ENCODE data around the gene B3GALNT2. TPM values are rescaled to one million over a fixed set of nuclear protein-coding genes. Genes with fewer than 3 reads are reported as not detected.

The B3GALNT2 gene
- total RNA-seq, 1 donor from 2014 or later: 34.0 TPM

DNA sequence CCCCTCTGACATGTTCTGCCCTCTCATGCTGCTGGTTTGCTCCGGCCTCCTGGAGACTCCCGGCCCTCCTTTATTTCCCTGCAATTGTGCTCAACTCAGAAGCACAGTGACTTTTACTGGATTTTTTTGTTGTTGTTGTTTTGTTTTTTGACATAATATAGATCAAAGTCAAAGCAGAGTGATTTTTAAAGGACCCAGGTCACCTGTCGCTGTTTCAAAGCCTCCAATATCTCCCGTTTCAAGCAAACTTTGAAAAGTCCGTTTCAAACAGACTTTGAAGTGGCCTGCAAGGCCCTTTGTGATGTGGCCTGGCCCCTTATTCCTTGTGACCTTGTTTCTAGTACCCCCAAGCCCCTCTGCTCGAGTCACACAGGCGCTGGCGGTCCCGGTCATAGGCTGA is 78.9 kb downstream of the B3GALNT2 start:
- Histone ChIP-seq H3K36me3 (ENCODE audit: control insufficient read depth, insufficient read depth, low read length) (no peaks in the 10 kb centered on the region), H3K27me3 (ENCODE audit: control insufficient read depth, insufficient read depth, low read length) (no peaks in the 10 kb centered on the region), H3K4me3 (ENCODE audit: low read depth, low read length) (no peak overlapping the region)
- no peak for DNase-seq (ENCODE audit: low read depth)
- TF ChIP-seq, protein P1, sequence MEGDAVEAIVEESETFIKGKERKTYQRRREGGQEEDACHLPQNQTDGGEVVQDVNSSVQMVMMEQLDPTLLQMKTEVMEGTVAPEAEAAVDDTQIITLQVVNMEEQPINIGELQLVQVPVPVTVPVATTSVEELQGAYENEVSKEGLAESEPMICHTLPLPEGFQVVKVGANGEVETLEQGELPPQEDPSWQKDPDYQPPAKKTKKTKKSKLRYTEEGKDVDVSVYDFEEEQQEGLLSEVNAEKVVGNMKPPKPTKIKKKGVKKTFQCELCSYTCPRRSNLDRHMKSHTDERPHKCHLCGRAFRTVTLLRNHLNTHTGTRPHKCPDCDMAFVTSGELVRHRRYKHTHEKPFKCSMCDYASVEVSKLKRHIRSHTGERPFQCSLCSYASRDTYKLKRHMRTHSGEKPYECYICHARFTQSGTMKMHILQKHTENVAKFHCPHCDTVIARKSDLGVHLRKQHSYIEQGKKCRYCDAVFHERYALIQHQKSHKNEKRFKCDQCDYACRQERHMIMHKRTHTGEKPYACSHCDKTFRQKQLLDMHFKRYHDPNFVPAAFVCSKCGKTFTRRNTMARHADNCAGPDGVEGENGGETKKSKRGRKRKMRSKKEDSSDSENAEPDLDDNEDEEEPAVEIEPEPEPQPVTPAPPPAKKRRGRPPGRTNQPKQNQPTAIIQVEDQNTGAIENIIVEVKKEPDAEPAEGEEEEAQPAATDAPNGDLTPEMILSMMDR (IDR thresholded peaks at IDR 0.05; ENCODE audit: insufficient read depth, low read length, poor library complexity, severe bottlenecking): no peak

GRCh38 chr1:235424092-235424491 is 80.2 kb downstream of the B3GALNT2 start:
- Histone ChIP-seq H3K4me3 (ENCODE audit: low read depth, low read length) (no peak overlapping the region), H3K27me3 (ENCODE audit: control insufficient read depth, insufficient read depth, low read length) (no peaks in the 10 kb centered on the region), H3K36me3 (ENCODE audit: control insufficient read depth, insufficient read depth, low read length) (no peaks in the 10 kb centered on the region)
- DNase-seq (ENCODE audit: low read depth): no peak
- TF ChIP-seq, protein P1 (IDR thresholded peaks at IDR 0.05; ENCODE audit: insufficient read depth, low read length, poor library complexity, severe bottlenecking): no peak

DNA sequence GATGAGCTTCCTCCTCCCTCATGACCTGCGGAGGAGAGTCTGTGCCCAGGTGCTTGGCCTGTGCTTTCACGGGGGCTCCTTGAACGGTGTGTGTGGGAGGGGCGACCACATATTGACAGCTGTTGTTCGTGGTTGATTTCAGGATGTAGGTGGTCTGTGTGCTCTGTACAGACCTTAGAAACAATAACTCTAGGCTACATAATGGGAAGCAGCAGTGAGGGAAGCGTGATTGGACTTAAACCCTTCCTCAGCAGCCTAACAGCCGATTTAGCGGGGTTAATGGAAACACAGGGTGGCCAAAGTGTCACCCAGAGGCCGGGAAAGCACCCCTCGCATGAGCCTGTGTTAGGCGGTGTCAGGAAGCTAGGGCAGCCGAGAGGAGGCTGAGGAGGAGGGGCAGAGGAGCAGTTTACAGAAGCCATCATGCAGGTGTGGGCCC is 81.0 kb downstream of the B3GALNT2 start:
- TF ChIP-seq, protein P1 (IDR thresholded peaks at IDR 0.05; ENCODE audit: insufficient read depth, low read length, poor library complexity, severe bottlenecking): no peak
- no peak overlapping the region for H3K4me3 ChIP-seq (ENCODE audit: low read depth, low read length)
- no peak for DNase-seq (ENCODE audit: low read depth)
- no peaks in the 10 kb centered on the region for H3K36me3 ChIP-seq (ENCODE audit: control insufficient read depth, insufficient read depth, low read length)
- no peaks in the 10 kb centered on the region for H3K27me3 ChIP-seq (ENCODE audit: control insufficient read depth, insufficient read depth, low read length)

GRCh38 chr1:235421751-235422150 is 82.5 kb downstream of the B3GALNT2 start:
- Histone ChIP-seq H3K27me3 (ENCODE audit: control insufficient read depth, insufficient read depth, low read length) (no peaks in the 10 kb centered on the region), H3K4me3 (ENCODE audit: low read depth, low read length) (no peak overlapping the region), H3K36me3 (ENCODE audit: control insufficient read depth, insufficient read depth, low read length) (no peaks in the 10 kb centered on the region)
- TF ChIP-seq, protein P1 (IDR thresholded peaks at IDR 0.05; ENCODE audit: insufficient read depth, low read length, poor library complexity, severe bottlenecking): no peak
- no peak for DNase-seq (ENCODE audit: low read depth)

DNA sequence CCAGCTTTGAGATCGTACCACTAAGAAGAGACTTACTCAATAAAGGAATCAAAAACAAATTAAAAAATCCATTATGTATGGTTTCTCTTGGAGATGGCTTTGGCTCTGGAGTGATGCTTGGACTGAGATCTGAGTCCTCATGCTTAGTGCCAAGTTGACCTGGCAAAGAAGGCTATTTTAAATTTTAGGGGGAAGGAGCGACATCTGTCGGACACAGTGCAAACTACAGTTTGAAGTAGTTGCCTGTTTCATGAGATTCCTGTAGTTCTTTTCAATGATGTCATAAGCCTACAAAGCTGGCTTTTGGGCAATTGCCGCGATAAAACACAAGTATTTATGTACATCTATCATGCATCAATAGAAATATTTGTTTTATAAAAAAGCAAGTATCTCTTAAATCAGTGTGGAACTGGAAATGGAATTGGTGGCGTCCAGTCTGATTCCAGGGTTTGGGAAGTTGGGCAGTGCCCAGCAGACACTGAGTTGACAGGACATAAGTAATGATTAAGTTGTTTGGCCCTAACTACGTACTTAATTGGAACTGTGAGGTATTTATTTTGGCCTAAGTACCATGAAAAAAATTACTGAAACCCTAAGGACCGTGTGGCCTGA is 87.1 kb downstream of the B3GALNT2 start:
- Histone ChIP-seq H3K36me3 (ENCODE audit: control insufficient read depth, insufficient read depth, low read length) (no peaks in the 10 kb centered on the region), H3K4me3 (ENCODE audit: low read depth, low read length) (no peak overlapping the region), H3K27me3 (ENCODE audit: control insufficient read depth, insufficient read depth, low read length) (no peaks in the 10 kb centered on the region)
- TF ChIP-seq, protein P1 (IDR thresholded peaks at IDR 0.05; ENCODE audit: insufficient read depth, low read length, poor library complexity, severe bottlenecking): peak; percentile 80
- DNase-seq (ENCODE audit: low read depth): no peak

GRCh38 chr1:235416662-235417049 is 87.6 kb downstream of the B3GALNT2 start:
- no peak overlapping the region for H3K4me3 ChIP-seq (ENCODE audit: low read depth, low read length)
- no peak for DNase-seq (ENCODE audit: low read depth)
- no peaks in the 10 kb centered on the region for H3K36me3 ChIP-seq (ENCODE audit: control insufficient read depth, insufficient read depth, low read length)
- TF ChIP-seq, protein P1 (IDR thresholded peaks at IDR 0.05; ENCODE audit: insufficient read depth, low read length, poor library complexity, severe bottlenecking): no peak
- no peaks in the 10 kb centered on the region for H3K27me3 ChIP-seq (ENCODE audit: control insufficient read depth, insufficient read depth, low read length)
